ENCODE results near the gene DCTN2.
"Not testable (repeated sequence)": the region's sequence is repeated elsewhere in the genome, so short reads cannot be mapped to it uniquely, and the experiment has no call there.

Gene DCTN2

GRCh38 chr12:57546438-57547287 lies at the start of gene DCTN2:
Gene DCTN2 (minus strand): TSS chr12:57547192. CDS start chr12:57547063, 129 bp downstream.
- peak within 1 kb of the TSS; percentile 94 for H3K4me3 ChIP-seq (ENCODE audit: low read length)
- TF ChIP-seq CTCF (conservative IDR thresholded peaks at IDR 0.05; ENCODE audit: low read depth, low read length) = no peak
- DNase-seq (ENCODE audit: low read depth) = peak; percentile 89

- no peak for DNase-seq (ENCODE audit: low read depth)
- no peak for TF ChIP-seq CTCF (conservative IDR thresholded peaks at IDR 0.05; ENCODE audit: low read depth, low read length)
- H3K4me3 ChIP-seq (ENCODE audit: low read length) = no peak overlapping the region
Measured at GRCh38 chr12:57593187-57593586, 46.2 kb upstream of the DCTN2 start.

- no peak overlapping the region for H3K4me3 ChIP-seq (ENCODE audit: low read length)
- TF ChIP-seq CTCF (conservative IDR thresholded peaks at IDR 0.05; ENCODE audit: low read depth, low read length) = no peak
- DNase-seq (ENCODE audit: low read depth) = no peak
Measured at GRCh38 chr12:57592551-57593165, 45.7 kb upstream of the DCTN2 start.

- no peak for TF ChIP-seq CTCF (conservative IDR thresholded peaks at IDR 0.05; ENCODE audit: low read depth, low read length)
- peak overlapping the region; percentile 91 for H3K4me3 ChIP-seq (ENCODE audit: low read length)
- no peak for DNase-seq (ENCODE audit: low read depth)
Measured at GRCh38 chr12:57591782-57592325, 44.9 kb upstream of the DCTN2 start.

GRCh38 chr12:57590864-57591781 lies 44.1 kb upstream of the DCTN2 start, which contains the start of gene PIP4K2C:
Gene PIP4K2C (plus strand): TSS chr12:57591192. CDS start chr12:57591290, 98 bp downstream.
- H3K4me3 ChIP-seq (ENCODE audit: low read length) = peak within 1 kb of the TSS; percentile 91
- DNase-seq (ENCODE audit: low read depth) = peak; percentile 20
- no peak for TF ChIP-seq CTCF (conservative IDR thresholded peaks at IDR 0.05; ENCODE audit: low read depth, low read length)

GRCh38 chr12:57590479-57590863 lies 43.5 kb upstream of the DCTN2 start:
- peak overlapping the region; percentile 91 for H3K4me3 ChIP-seq (ENCODE audit: low read length)
- DNase-seq (ENCODE audit: low read depth) = no peak
- no peak for TF ChIP-seq CTCF (conservative IDR thresholded peaks at IDR 0.05; ENCODE audit: low read depth, low read length)

GRCh38 chr12:57588951-57589610 lies 42.1 kb upstream of the DCTN2 start:
- not testable (repeated sequence) for H3K4me3 ChIP-seq (ENCODE audit: low read length); DNase-seq (ENCODE audit: low read depth)

Measured in retinal pigment epithelial cell (primary cell).